GM12878 (cell line): ENCODE results near the gene POLA2.

ENCODE experiments used
- EGR1 ChIP-seq, 2 experiments: IDR thresholded peaks; 1 replicate in 1 of 2; 2 replicates in 1 of 2; pipeline ENCODE4 v1.6.1; 2011 to 2012; ENCODE audit warnings: low read depth in 2 of 2, low read length in 2 of 2, borderline replicate concordance in 1 of 2, mild to moderate bottlenecking in 1 of 2, moderate library complexity in 1 of 2
- FOXK2 ChIP-seq: fragments of 450-650 bp; IDR thresholded peaks from 2 replicates; pipeline ENCODE4 v1.6.1; 2017; ENCODE audit warnings: mild to moderate bottlenecking, moderate library complexity
- HDGF ChIP-seq: fragments of 450-650 bp; IDR thresholded peaks from 2 replicates; pipeline ENCODE4 v1.6.1; 2016; ENCODE audit warnings: antibody characterized with exemption
- POLR2AphosphoS5 ChIP-seq: IDR thresholded peaks from 2 replicates; pipeline ENCODE4 v1.6.1; 2011; ENCODE audit warnings: mild to moderate bottlenecking, low read length, inconsistent platforms
- RAD21 ChIP-seq: IDR thresholded peaks from 2 replicates; pipeline ENCODE4 v1.6.1; 2011; ENCODE audit warnings: mild to moderate bottlenecking, low read depth, low read length, moderate library complexity; ENCODE audit not compliant: insufficient read depth
- RBBP5 ChIP-seq: fragments of 200-600 bp; sonication (generic); conservative IDR thresholded peaks from 2 replicates; pipeline ENCODE4 v1.6.1; 2016
- RFX5 ChIP-seq: IDR thresholded peaks from 2 replicates; pipeline ENCODE4 v1.6.1; 2011; ENCODE audit warnings: low read depth, low read length, improper control_type of control experiment
- SPI1 ChIP-seq: IDR thresholded peaks from 2 replicates; pipeline ENCODE4 v1.6.1; 2011; ENCODE audit warnings: low read depth, mild to moderate bottlenecking, low read length, moderate library complexity, borderline replicate concordance; ENCODE audit not compliant: insufficient read depth
- YY1 ChIP-seq: IDR thresholded peaks from 2 replicates; pipeline ENCODE4 v1.6.1; 2011; ENCODE audit warnings: low read depth, mild to moderate bottlenecking, low read length
- TF ChIP-seq, protein P1 (sequence below): fragments of 450-650 bp; IDR thresholded peaks from 2 replicates; pipeline ENCODE4 v1.6.1; 2017; ENCODE audit warnings: mild to moderate bottlenecking
- TF ChIP-seq, protein P2 (sequence below), 3 experiments: IDR thresholded peaks in 2 of 3; conservative IDR thresholded peaks in 1 of 3; 2 replicates each; pipeline ENCODE4 v1.5.1; 2011; ENCODE audit warnings: low read depth in 3 of 3, low read length in 3 of 3, mild to moderate bottlenecking in 3 of 3, control low read depth in 2 of 3, moderate library complexity in 2 of 3, inconsistent platforms in 1 of 3, mixed read lengths in 1 of 3; ENCODE audit not compliant: control insufficient read depth in 2 of 3, insufficient read depth in 1 of 3; ENCODE audit errors: extremely low read depth in 1 of 3
- TF ChIP-seq, protein P3 (sequence below): IDR thresholded peaks from 2 replicates; pipeline ENCODE4 v1.6.1; 2011; ENCODE audit warnings: borderline replicate concordance, low read depth, mild to moderate bottlenecking, moderate library complexity, low read length; ENCODE audit not compliant: insufficient read depth, poor library complexity, severe bottlenecking
- TF ChIP-seq, protein P4 (sequence below): fragments of 450-650 bp; IDR thresholded peaks from 2 replicates; pipeline ENCODE4 v1.6.1; 2014; ENCODE audit warnings: mild to moderate bottlenecking

DNA sequence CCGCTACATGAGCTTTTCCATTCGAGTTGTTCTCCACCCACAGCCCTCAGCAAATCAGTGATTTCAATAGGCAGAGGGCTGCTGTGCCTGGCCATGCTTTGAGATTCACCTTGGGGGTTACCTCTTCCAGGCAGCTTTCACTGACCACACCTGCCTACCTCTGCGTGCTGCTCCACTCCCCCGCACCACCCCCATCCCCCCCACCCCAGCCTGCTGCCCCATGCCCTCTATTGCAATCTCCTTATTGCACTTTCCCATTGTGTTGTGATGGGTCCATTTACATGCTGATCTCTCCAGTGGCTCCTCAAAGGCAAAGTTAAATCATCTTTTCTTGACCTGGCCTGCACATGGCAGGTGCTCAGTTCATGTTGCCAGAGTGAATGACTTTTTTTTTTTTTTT is 18.0 kb upstream of the POLA2 start:
- TF ChIP-seq RAD21 (no peak), SPI1 (no peak), EGR1 (IDR thresholded peaks at IDR 0.05; ENCODE audit: borderline replicate concordance in 1 of 2, low read depth in 2 of 2, low read length in 2 of 2) (no peak), YY1 (no peak), POLR2AphosphoS5 (no peak), FOXK2 (no peak), RBBP5 (no peak), RFX5 (no peak), HDGF (no peak)
- TF ChIP-seq, protein P1, sequence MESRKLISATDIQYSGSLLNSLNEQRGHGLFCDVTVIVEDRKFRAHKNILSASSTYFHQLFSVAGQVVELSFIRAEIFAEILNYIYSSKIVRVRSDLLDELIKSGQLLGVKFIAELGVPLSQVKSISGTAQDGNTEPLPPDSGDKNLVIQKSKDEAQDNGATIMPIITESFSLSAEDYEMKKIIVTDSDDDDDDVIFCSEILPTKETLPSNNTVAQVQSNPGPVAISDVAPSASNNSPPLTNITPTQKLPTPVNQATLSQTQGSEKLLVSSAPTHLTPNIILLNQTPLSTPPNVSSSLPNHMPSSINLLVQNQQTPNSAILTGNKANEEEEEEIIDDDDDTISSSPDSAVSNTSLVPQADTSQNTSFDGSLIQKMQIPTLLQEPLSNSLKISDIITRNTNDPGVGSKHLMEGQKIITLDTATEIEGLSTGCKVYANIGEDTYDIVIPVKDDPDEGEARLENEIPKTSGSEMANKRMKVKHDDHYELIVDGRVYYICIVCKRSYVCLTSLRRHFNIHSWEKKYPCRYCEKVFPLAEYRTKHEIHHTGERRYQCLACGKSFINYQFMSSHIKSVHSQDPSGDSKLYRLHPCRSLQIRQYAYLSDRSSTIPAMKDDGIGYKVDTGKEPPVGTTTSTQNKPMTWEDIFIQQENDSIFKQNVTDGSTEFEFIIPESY = no peak
- TF ChIP-seq, protein P2, sequence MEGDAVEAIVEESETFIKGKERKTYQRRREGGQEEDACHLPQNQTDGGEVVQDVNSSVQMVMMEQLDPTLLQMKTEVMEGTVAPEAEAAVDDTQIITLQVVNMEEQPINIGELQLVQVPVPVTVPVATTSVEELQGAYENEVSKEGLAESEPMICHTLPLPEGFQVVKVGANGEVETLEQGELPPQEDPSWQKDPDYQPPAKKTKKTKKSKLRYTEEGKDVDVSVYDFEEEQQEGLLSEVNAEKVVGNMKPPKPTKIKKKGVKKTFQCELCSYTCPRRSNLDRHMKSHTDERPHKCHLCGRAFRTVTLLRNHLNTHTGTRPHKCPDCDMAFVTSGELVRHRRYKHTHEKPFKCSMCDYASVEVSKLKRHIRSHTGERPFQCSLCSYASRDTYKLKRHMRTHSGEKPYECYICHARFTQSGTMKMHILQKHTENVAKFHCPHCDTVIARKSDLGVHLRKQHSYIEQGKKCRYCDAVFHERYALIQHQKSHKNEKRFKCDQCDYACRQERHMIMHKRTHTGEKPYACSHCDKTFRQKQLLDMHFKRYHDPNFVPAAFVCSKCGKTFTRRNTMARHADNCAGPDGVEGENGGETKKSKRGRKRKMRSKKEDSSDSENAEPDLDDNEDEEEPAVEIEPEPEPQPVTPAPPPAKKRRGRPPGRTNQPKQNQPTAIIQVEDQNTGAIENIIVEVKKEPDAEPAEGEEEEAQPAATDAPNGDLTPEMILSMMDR (IDR thresholded peaks at IDR 0.05 in 2 of 3, conservative IDR thresholded peaks at IDR 0.05 in 1 of 3; ENCODE audit: control insufficient read depth in 2 of 3, extremely low read depth in 1 of 3, insufficient read depth in 1 of 3, low read depth in 3 of 3, low read length in 3 of 3) = no peak
- TF ChIP-seq, protein P3, sequence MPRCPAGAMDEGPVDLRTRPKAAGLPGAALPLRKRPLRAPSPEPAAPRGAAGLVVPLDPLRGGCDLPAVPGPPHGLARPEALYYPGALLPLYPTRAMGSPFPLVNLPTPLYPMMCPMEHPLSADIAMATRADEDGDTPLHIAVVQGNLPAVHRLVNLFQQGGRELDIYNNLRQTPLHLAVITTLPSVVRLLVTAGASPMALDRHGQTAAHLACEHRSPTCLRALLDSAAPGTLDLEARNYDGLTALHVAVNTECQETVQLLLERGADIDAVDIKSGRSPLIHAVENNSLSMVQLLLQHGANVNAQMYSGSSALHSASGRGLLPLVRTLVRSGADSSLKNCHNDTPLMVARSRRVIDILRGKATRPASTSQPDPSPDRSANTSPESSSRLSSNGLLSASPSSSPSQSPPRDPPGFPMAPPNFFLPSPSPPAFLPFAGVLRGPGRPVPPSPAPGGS = no peak
- TF ChIP-seq, protein P4, sequence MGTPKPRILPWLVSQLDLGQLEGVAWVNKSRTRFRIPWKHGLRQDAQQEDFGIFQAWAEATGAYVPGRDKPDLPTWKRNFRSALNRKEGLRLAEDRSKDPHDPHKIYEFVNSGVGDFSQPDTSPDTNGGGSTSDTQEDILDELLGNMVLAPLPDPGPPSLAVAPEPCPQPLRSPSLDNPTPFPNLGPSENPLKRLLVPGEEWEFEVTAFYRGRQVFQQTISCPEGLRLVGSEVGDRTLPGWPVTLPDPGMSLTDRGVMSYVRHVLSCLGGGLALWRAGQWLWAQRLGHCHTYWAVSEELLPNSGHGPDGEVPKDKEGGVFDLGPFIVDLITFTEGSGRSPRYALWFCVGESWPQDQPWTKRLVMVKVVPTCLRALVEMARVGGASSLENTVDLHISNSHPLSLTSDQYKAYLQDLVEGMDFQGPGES = no peak
